ENCODE results near the gene WDR47. TPM values are rescaled to one million over a fixed set of nuclear protein-coding genes. Genes with fewer than 3 reads are reported as not detected.
"Not testable (repeated sequence)": the region's sequence is repeated elsewhere in the genome, so short reads cannot be mapped to it uniquely, and the experiment has no call there.

The WDR47 gene
- total and polyA plus RNA-seq, 4 donors, result 3.1 to 17.7 (median 11.2) TPM

DNA sequence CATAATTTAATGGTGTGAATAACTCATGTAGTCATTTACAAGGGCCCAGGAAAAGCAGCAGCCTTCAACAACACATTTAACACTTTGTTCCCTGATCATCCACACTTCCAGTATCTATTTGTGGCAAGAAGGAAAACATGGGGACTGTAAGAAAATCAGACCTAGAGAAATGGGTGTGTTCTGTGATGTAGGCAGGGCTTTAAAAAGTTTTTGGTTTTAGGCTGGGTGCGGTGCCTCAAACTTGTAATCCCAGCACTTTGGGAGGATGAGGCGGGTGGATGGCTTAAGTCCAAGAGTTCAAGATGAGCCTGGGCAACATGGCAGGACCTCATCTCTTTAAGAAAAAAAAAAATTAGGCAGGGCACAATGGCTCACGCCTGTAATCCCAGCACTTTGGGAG, 14.2 kb upstream of the WDR47 start:
- TF ChIP-seq CTCF (IDR thresholded peaks at IDR 0.05; ENCODE audit: control extremely low read depth, extremely low read depth), result no peak
- Histone ChIP-seq H3K9me3 (ENCODE audit: control insufficient read depth in 4 of 4, insufficient read depth in 3 of 4, low read length in 3 of 4) (no peaks in the 10 kb centered on the region), H3K9ac (ENCODE audit: insufficient read depth in 1 of 2, low read length in 2 of 2) (no peak overlapping the region), H3K4me3 (no peak overlapping the region), H3K27me3 (ENCODE audit: control insufficient read depth in 3 of 3, insufficient read depth in 3 of 3, low read length in 2 of 3) (no peaks in the 10 kb centered on the region), H3K4me1 (ENCODE audit: control insufficient read depth in 5 of 5, insufficient read depth in 5 of 5, low read length in 5 of 5) (no peaks in the 10 kb centered on the region), H3K36me3 (ENCODE audit: control insufficient read depth in 4 of 4, insufficient read depth in 4 of 4, low read length in 4 of 4) (no peaks in the 10 kb centered on the region), H3K27ac (ENCODE audit: low read depth in 1 of 2, low read length in 1 of 2) (no peak overlapping the region)
- ATAC-seq (ENCODE audit: insufficient read depth, low FRiP score), result no peak
- 93 to 99% methylated on average over 3 of the region's 3 CpGs for WGBS, 2 donors
- no peak for DNase-seq

- 94 to 96% methylated on average over 3 of the region's 3 CpGs for WGBS, 2 donors
- not testable (repeated sequence) for H3K36me3 ChIP-seq (ENCODE audit: control insufficient read depth in 4 of 4, insufficient read depth in 4 of 4, low read length in 4 of 4); H3K9me3 ChIP-seq (ENCODE audit: control insufficient read depth in 4 of 4, insufficient read depth in 3 of 4, low read length in 3 of 4); H3K4me1 ChIP-seq (ENCODE audit: control insufficient read depth in 5 of 5, insufficient read depth in 5 of 5, low read length in 5 of 5); DNase-seq; H3K27me3 ChIP-seq (ENCODE audit: control insufficient read depth in 3 of 3, insufficient read depth in 3 of 3, low read length in 2 of 3); ATAC-seq (ENCODE audit: insufficient read depth, low FRiP score); H3K27ac ChIP-seq (ENCODE audit: low read depth in 1 of 2, low read length in 1 of 2); H3K9ac ChIP-seq (ENCODE audit: insufficient read depth in 1 of 2, low read length in 2 of 2); H3K4me3 ChIP-seq
Measured at GRCh38 chr1:109052145-109052544, 10.2 kb upstream of the WDR47 start.

GRCh38 chr1:109050228-109050995, 8.5 kb upstream of the WDR47 start:
- no peaks in the 10 kb centered on the region for H3K4me1 ChIP-seq (ENCODE audit: control insufficient read depth in 5 of 5, insufficient read depth in 5 of 5, low read length in 5 of 5)
- no peak overlapping the region for H3K27ac ChIP-seq (ENCODE audit: low read depth in 1 of 2, low read length in 1 of 2)
- no peak overlapping the region for H3K4me3 ChIP-seq
- H3K9ac ChIP-seq (ENCODE audit: insufficient read depth in 1 of 2, low read length in 2 of 2), result no peak overlapping the region
- TF ChIP-seq CTCF (IDR thresholded peaks at IDR 0.05; ENCODE audit: control extremely low read depth, extremely low read depth), result no peak
- no peaks in the 10 kb centered on the region for H3K9me3 ChIP-seq (ENCODE audit: control insufficient read depth in 4 of 4, insufficient read depth in 3 of 4, low read length in 3 of 4)
- no peaks in the 10 kb centered on the region for H3K36me3 ChIP-seq (ENCODE audit: control insufficient read depth in 4 of 4, insufficient read depth in 4 of 4, low read length in 4 of 4)
- 80 to 85% methylated on average over 7 of the region's 7 CpGs for WGBS, 2 donors
- ATAC-seq (ENCODE audit: insufficient read depth, low FRiP score) (no peak), DNase-seq (no peak)
- H3K27me3 ChIP-seq (ENCODE audit: control insufficient read depth in 3 of 3, insufficient read depth in 3 of 3, low read length in 2 of 3), result no peaks in the 10 kb centered on the region

- H3K27ac ChIP-seq (ENCODE audit: low read depth in 1 of 2, low read length in 1 of 2), result no peak overlapping the region
- no peaks in the 10 kb centered on the region for H3K4me1 ChIP-seq (ENCODE audit: control insufficient read depth in 5 of 5, insufficient read depth in 5 of 5, low read length in 5 of 5)
- no peaks in the 10 kb centered on the region for H3K27me3 ChIP-seq (ENCODE audit: control insufficient read depth in 3 of 3, insufficient read depth in 3 of 3, low read length in 2 of 3)
- H3K36me3 ChIP-seq (ENCODE audit: control insufficient read depth in 4 of 4, insufficient read depth in 4 of 4, low read length in 4 of 4), result no peaks in the 10 kb centered on the region
- DNase-seq, result no peak
- H3K9ac ChIP-seq (ENCODE audit: insufficient read depth in 1 of 2, low read length in 2 of 2), result no peak overlapping the region
- no peak overlapping the region for H3K4me3 ChIP-seq
- 16 to 28% methylated on average over 2 of the region's 2 CpGs for WGBS, 2 donors
- TF ChIP-seq CTCF (IDR thresholded peaks at IDR 0.05; ENCODE audit: control extremely low read depth, extremely low read depth), result no peak
- no peaks in the 10 kb centered on the region for H3K9me3 ChIP-seq (ENCODE audit: control insufficient read depth in 4 of 4, insufficient read depth in 3 of 4, low read length in 3 of 4)
- no peak for ATAC-seq (ENCODE audit: insufficient read depth, low FRiP score)
Measured at GRCh38 chr1:109048335-109048734, 6.4 kb upstream of the WDR47 start.

Measured in lung (tissue), 12 donors.